Activated naive CD8-positive, alpha-beta T cell treated with anti-CD3 and anti-CD28 coated beads, Interleukin-2, amount 10 ng/mL, durations not matched to agents 7 days and 5 days (primary cell): ENCODE measurements around the gene ADPRHL1. TPM values are rescaled to one million over a fixed set of nuclear protein-coding genes. Genes with fewer than 3 reads are reported as not detected.
A peak's percentile ranks its signal among the peaks of the same experiment; 100 is the strongest.

Experiments used
- ATAC-seq: fragments of 150-1000 bp; cut with Tn5 transposase; one replicate; pipeline ENCODE4 v1.10.0; 2021; ENCODE audit warnings: low read depth, moderate library complexity
- POLR2A ChIA-PET: fragments of 350-600 bp; sonication (Branson Sonifier 250); formaldehyde crosslinking; loops from one replicate; lab custom pipeline; 2021; ENCODE audit warnings: antibody characterized with exemption; lab: Charles Lee
- DNase-seq: peaks from one replicate; pipeline ENCODE4 v3.0.0; 2021
- H3K27ac Mint-ChIP-seq: one replicate; pipeline ENCODE4 v1.8.0; 2022; ENCODE audit warnings: mild to moderate bottlenecking, mixed read lengths
- H3K27me3 Mint-ChIP-seq: one replicate; pipeline ENCODE4 v1.8.0; 2022; ENCODE audit warnings: mild to moderate bottlenecking, moderate library complexity, mixed read lengths
- H3K36me3 Mint-ChIP-seq: one replicate; pipeline ENCODE4 v1.8.0; 2021; ENCODE audit warnings: mild to moderate bottlenecking, mixed read lengths
- H3K4me1 Mint-ChIP-seq: one replicate; pipeline ENCODE4 v1.8.0; 2021; ENCODE audit warnings: mixed read lengths
- H3K4me3 Mint-ChIP-seq: one replicate; pipeline ENCODE4 v1.8.0; 2022; ENCODE audit warnings: mild to moderate bottlenecking, moderate library complexity, mixed read lengths
- H3K9me3 Mint-ChIP-seq: one replicate; pipeline ENCODE4 v1.8.0; 2021; ENCODE audit warnings: mixed read lengths
- total RNA-seq, 2 experiments: library from RNA; stranded (reverse); gene quantifications; one replicate each; pipeline ENCODE4 v1.2.3, GENCODE V29; 2021

Gene ADPRHL1
- 1 to 10 TPM in 1 of 2 experiments, under 1 TPM in 1; 0.82 to 1.0 TPM for total RNA-seq

DNA sequence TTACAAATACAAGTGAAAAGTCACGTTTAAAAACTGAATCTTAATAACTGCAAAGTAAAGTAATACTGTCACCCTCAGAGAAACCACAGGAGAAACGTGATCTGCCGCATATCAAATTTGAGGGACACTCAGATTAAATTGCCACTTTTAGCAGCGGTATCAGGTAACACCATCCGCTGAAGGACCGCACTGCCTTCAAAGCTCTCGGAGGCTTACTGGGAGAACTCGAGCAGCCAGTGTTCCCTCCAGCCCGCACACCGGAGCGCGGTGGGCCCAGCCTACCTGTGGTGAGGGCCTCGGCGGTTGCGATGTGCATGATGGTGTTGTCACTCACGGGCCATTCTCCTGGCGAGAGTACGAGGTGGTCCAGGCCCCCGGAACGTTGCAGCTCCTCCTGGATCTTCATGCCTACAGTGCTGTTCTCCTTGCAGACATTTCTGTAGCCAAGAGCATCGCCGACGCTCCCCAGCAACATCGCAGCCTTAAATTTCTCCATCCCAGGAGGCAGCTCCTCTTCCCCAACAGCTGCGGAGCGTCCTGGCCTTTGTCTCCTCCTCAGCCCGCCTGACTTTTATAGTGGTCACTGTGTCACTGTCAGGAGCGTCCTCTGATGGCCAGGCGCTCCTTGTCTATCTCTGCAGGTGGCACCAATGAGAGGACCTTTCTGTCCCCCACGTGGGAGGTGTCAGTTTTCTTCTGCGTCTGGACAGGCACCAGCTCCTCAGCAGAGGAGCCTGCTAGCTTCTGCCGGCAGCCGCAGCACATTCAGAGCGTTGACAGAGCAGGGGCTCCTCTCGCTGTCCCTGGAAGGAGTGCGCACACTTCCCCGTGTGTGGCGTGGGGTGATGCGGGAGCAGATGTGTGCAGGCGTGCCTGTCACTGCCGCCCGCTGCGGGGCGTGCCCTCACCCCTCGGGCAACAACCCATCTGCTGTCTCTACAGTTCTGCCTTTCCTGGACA lies at the start of gene ADPRHL1:
Gene ADPRHL1 (minus strand): TSS at position 547 of the 960 bp plus-strand sequence. CDS start 51 bp downstream, at position 496.
- DNase-seq, result no peak
- H3K4me3 Mint-ChIP-seq, result no peak within 1 kb of the TSS
- H3K4me1 Mint-ChIP-seq, result no peaks in the 10 kb centered on the region

GRCh38 chr13:113502686-113503085 lies 49.4 kb upstream of the ADPRHL1 start:
- H3K9me3 Mint-ChIP-seq, result no peaks in the 10 kb centered on the region
- no peak overlapping the region for H3K27ac Mint-ChIP-seq
- H3K4me1 Mint-ChIP-seq, result peaks cover 4% of the 10 kb centered on the region
- POLR2A ChIA-PET, result no interaction called here
- DNase-seq, result no peak
- no peak for ATAC-seq
- no peaks in the 10 kb centered on the region for H3K27me3 Mint-ChIP-seq
- H3K4me3 Mint-ChIP-seq, result no peak overlapping the region
- peaks cover 15% of the 10 kb centered on the region for H3K36me3 Mint-ChIP-seq

More for the DNA sequence above, at the start of gene ADPRHL1:
- POLR2A ChIA-PET, result no interaction called here
- ATAC-seq, result no peak
- no peaks in the 10 kb centered on the region for H3K36me3 Mint-ChIP-seq
- no peaks in the 10 kb centered on the region for H3K9me3 Mint-ChIP-seq
- no peak within 1 kb of the TSS for H3K27ac Mint-ChIP-seq
- H3K27me3 Mint-ChIP-seq, result no peaks in the 10 kb centered on the region

DNA sequence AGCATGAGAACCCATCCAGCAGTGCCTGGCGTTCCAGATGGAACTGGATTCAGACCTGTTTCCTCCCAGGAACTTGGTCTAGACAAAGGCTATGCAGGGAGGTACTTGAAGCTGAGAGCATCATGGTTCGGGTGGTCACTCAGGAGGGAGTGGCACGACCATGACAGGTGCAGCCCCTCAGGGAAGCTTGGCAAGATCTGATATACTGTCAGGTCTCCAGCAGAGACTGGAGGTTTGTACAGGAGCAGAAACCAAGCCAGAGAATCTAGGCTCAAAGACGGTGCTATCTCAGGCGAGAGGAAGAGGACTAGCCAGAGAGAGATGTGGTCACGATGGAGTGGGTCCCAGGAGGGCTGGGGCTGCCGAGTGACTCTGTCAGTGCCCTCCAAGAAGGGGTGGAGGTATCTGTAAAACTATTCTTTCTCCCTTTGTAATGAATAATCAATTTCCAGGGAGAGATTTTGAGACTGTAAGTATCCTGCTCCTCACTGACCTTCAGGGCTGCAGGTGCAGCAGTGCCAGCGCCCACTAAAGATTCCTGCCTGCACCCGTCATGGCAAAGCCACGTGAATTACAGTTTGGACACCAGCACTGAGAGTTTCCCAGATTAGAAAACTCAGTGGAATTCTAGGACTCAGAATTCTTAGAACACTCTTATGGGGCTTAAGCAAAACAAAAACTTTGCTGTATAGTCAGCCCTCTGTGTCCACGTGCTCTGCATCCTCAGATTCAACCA lies 47.4 kb upstream of the ADPRHL1 start:
- no peak for DNase-seq
- Mint-ChIP-seq H3K4me3 (no peak overlapping the region), H3K27ac (no peak overlapping the region), H3K27me3 (no peaks in the 10 kb centered on the region), H3K36me3 (peaks cover 17% of the 10 kb centered on the region), H3K9me3 (no peaks in the 10 kb centered on the region), H3K4me1 (peaks cover 7% of the 10 kb centered on the region)
- POLR2A ChIA-PET, result no interaction called here
- no peak for ATAC-seq

GRCh38 chr13:113499936-113500335 lies 46.6 kb upstream of the ADPRHL1 start:
- Mint-ChIP-seq H3K9me3 (no peaks in the 10 kb centered on the region), H3K27me3 (no peaks in the 10 kb centered on the region), H3K27ac (no peak overlapping the region), H3K4me1 (peaks cover 12% of the 10 kb centered on the region), H3K4me3 (no peak overlapping the region), H3K36me3 (peaks cover 22% of the 10 kb centered on the region)
- ATAC-seq (no peak), DNase-seq (no peak)
- POLR2A ChIA-PET, result no interaction called here

DNA sequence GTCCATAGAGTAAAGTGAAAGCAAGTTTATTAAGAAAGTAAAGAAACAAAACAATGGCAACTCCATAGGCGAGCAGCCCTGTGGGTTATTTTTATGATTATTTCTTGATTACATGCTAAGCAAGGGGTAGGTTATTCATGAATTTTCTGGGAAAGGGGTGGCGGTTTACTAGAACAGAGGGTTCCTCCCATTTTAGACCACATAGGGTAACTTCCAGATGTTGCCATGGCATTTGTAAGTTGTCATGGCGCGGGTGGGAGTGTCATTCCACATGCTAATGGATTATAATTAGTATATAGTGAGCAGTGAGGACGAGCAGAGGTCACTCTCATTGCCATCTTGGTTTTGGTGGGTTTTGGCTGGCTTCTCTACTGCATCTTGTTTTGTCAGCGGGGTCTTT lies 45.6 kb upstream of the ADPRHL1 start:
- DNase-seq (no peak), ATAC-seq (no peak)
- peaks cover 22% of the 10 kb centered on the region for H3K36me3 Mint-ChIP-seq
- no peaks in the 10 kb centered on the region for H3K27me3 Mint-ChIP-seq
- no peaks in the 10 kb centered on the region for H3K9me3 Mint-ChIP-seq
- peaks cover 18% of the 10 kb centered on the region for H3K4me1 Mint-ChIP-seq
- POLR2A ChIA-PET, result no interaction called here
- no peak overlapping the region for H3K27ac Mint-ChIP-seq
- no peak overlapping the region for H3K4me3 Mint-ChIP-seq

DNA sequence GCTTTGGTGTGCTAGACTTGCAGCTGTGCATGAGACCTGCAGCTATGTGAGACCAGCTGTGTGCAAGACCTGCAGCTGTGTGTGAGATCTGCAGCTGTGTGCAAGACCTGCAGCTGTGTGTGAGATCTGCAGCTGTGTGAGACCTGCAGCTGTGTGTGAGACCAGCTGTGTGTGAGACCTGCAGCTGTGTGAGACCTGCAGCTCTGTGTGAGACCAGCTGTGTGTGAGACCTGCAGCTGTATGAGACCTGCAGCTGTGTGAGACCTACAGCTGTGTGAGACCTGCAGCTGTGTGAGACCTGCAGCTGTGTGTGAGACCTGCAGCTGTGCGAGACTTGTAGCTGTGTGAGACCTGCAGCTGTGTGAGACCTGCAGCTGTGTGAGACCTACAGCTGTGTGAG lies 43.9 kb upstream of the ADPRHL1 start:
- ATAC-seq (no peak), DNase-seq (no peak)
- H3K4me1 Mint-ChIP-seq, result peaks cover 25% of the 10 kb centered on the region
- POLR2A ChIA-PET, result no interaction called here
- no peak overlapping the region for H3K27ac Mint-ChIP-seq
- no peak overlapping the region for H3K4me3 Mint-ChIP-seq
- H3K9me3 Mint-ChIP-seq, result no peaks in the 10 kb centered on the region
- H3K36me3 Mint-ChIP-seq, result peaks cover 22% of the 10 kb centered on the region
- no peaks in the 10 kb centered on the region for H3K27me3 Mint-ChIP-seq

DNA sequence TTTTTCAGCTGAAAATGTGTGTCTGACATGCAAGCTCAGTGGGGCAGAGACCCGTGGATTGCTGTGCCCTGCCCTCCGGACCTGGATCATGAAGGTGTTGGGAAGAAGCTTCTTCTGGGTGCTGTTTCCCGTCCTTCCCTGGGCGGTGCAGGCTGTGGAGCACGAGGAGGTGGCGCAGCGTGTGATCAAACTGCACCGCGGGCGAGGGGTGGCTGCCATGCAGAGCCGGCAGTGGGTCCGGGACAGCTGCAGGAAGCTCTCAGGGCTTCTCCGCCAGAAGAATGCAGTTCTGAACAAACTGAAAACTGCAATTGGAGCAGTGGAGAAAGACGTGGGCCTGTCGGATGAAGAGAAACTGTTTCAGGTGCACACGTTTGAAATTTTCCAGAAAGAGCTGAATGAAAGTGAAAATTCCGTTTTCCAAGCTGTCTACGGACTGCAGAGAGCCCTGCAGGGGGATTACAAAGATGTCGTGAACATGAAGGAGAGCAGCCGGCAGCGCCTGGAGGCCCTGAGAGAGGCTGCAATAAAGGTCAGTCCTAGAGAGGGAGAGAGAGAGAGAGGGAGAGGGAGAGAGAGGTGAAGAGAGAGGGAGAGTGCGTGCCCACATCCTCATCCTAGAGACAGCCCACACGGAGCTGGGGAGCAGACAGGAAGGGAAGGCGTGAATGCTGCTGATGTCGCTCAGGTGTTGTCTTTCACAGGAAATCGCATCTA lies 42.4 kb upstream of the ADPRHL1 start:
- Mint-ChIP-seq H3K36me3 (peaks cover 22% of the 10 kb centered on the region), H3K27ac (peak overlapping the region; percentile 71), H3K27me3 (no peaks in the 10 kb centered on the region), H3K9me3 (no peaks in the 10 kb centered on the region), H3K4me3 (peak overlapping the region; percentile 62), H3K4me1 (peaks cover 25% of the 10 kb centered on the region)
- ATAC-seq (no peak), DNase-seq (no peak)
- POLR2A ChIA-PET, result interaction anchor here (0.5 kb wide), 1 partner anchor 220 kb away, joined by 3 read pairs; no protein-coding TSS in a partner anchor

- Mint-ChIP-seq H3K27ac (peak overlapping the region; percentile 49), H3K9me3 (no peaks in the 10 kb centered on the region), H3K4me3 (peak overlapping the region; percentile 50), H3K4me1 (peaks cover 41% of the 10 kb centered on the region), H3K27me3 (no peaks in the 10 kb centered on the region), H3K36me3 (peaks cover 22% of the 10 kb centered on the region)
- ATAC-seq (no peak), DNase-seq (no peak)
- POLR2A ChIA-PET, result no interaction called here
Observed at GRCh38 chr13:113493315-113493951, 40.1 kb upstream of the ADPRHL1 start.

DNA sequence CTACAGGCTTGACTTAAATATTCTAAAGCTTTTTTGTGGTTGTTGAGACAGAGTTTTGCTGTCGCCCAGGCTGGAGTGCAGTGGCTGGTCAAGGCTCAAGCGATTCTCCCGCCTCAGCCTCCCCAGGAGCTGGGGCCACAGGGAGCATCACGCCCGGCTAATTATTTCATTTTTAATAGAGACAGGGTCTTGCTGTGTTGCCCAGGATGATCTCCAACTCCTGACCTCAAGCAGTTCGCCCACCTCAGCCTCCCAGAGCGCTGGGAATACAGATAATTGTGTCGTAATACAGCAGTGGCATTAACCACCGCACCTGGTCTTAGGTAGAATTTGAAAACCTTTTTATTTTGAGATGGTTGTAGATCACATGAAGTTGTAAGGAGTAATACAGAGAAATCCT lies 38.7 kb upstream of the ADPRHL1 start:
- POLR2A ChIA-PET, result no interaction called here

GRCh38 chr13:113491418-113491883 lies 38.2 kb upstream of the ADPRHL1 start:
- no peaks in the 10 kb centered on the region for H3K27me3 Mint-ChIP-seq
- DNase-seq (no peak), ATAC-seq (no peak)
- H3K9me3 Mint-ChIP-seq, result no peaks in the 10 kb centered on the region
- peak overlapping the region; percentile 83 for H3K4me3 Mint-ChIP-seq
- H3K4me1 Mint-ChIP-seq, result peaks cover 49% of the 10 kb centered on the region
- peaks cover 21% of the 10 kb centered on the region for H3K36me3 Mint-ChIP-seq
- peak overlapping the region; percentile 58 for H3K27ac Mint-ChIP-seq
- POLR2A ChIA-PET, result no interaction called here

More for the DNA sequence above, 38.7 kb upstream of the ADPRHL1 start:
- DNase-seq (no peak), ATAC-seq (no peak)
- Mint-ChIP-seq H3K9me3 (no peaks in the 10 kb centered on the region), H3K27me3 (no peaks in the 10 kb centered on the region), H3K4me3 (peak overlapping the region; percentile 83), H3K27ac (no peak overlapping the region), H3K4me1 (peaks cover 49% of the 10 kb centered on the region), H3K36me3 (peaks cover 21% of the 10 kb centered on the region)

DNA sequence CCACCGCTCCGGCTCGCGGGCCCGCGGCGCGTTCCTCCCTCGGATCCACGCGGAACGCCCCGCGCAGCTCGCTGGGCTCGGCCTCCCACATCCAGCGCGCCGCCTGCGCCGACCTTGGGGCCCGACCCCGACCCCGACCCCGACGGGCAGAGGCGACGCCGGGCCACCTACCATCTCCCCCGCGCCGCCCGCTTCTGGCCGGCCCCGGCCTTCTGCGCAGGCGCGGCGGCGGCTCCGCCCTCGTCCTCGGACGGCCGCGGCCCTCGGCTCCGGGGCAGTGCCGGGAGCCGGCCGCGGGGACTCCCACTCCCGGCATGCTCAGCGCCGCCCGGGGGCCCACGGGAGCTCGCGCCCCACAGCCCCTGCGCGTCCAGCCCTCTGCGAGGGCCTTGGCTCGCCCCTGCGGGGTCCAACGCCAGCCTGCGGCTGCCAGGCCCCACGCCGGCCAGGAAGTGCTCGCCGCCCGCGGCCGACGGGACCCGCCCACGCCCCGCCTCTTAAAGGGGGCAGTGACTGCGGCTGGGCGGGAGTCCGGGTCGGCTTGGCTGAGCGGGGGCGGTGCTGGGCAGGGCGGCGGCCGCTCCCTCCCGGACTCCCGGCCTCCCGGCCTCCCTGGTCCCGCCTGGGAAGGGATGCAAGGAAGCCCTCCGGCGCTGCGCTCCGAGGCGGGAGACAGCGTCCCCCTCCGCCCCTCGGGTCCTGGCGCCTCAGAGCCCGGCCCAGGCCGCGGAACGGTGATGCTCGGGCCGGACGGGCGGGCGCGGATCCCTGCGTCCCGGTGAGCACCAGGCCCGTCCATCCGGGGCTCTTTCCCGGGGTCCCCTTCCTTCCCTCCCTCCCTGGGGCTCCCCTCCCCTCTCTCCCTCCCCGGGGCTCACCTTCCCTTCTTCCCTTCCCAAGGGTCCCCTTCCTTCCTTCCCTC lies 37.5 kb upstream of the ADPRHL1 start, which contains the start of gene DCUN1D2:
Gene DCUN1D2 (minus strand): TSS at position 216 of the 922 bp plus-strand sequence. CDS start 42 bp downstream, at position 174.
- Mint-ChIP-seq H3K27me3 (no peaks in the 10 kb centered on the region), H3K4me1 (peaks cover 44% of the 10 kb centered on the region), H3K4me3 (peak within 1 kb of the TSS; percentile 85), H3K36me3 (peaks cover 19% of the 10 kb centered on the region), H3K9me3 (no peaks in the 10 kb centered on the region), H3K27ac (peak within 1 kb of the TSS; percentile 81)
- peak; percentile 89 for DNase-seq
- POLR2A ChIA-PET, result interaction anchor here (1.2 to 1.7 kb wide), 4 partner anchors 9 to 283 kb away, joined by 3 to 5 read pairs (median 4); no protein-coding TSS in a partner anchor
- peak; percentile 78 for ATAC-seq
